ENCODE measurements around the gene KCTD20. TPM values are rescaled to one million over a fixed set of nuclear protein-coding genes. Genes with fewer than 3 reads are reported as not detected.
A peak's percentile ranks its signal among the peaks of the same experiment; 100 is the strongest.
"Not testable (repeated sequence)": the region's sequence is repeated elsewhere in the genome, so short reads cannot be mapped to it uniquely, and the experiment has no call there.

The KCTD20 gene
- total RNA-seq, result 26.4 TPM
- long read RNA-seq, full-length matches to known transcripts, result 12 of 22 reads
- long read RNA-seq, partial matches to known transcripts, result 1 of 22 reads
- long read RNA-seq, other reads (novel, unspliced or antisense), result 9 of 22 reads

GRCh38 chr6:36442671-36443470, at the start of gene KCTD20, which contains the start of gene PXT1:
KCTD20 (plus strand) TSS chr6:36443000; CDS start chr6:36470098, 27,098 bp downstream.
PXT1 (minus strand) TSS chr6:36442854; CDS start chr6:36426082, 16,772 bp downstream.
- intact Hi-C loops (cut with DNase I), result loop anchor here (2.0 to 5.0 kb wide), 3 partner anchors 20 to 239 kb away; partner anchors contain the start of gene SRSF3
- peak; percentile 96 for DNase-seq (ENCODE audit: missing footprints)
- peak; percentile 92 for ATAC-seq

DNA sequence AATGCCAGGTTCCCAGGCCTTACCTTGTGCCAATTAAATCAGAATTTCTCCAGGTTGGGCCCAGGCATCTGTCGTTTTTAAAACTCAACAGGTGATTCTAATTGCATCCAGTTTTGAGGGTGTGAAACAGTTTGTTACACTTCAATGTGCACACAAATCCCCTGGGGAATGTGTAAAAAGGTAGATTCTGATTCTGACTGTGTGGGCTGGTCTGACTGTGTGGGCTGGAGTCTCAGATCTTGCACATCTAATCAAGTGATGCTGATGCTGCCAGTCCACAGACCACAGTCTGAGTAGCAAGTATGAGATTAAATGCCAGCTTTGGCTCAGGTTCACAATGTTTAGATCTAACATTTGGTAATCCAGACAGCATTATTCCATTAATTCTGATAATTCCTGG, 42.8 kb upstream of the KCTD20 start:
- ATAC-seq, result no peak

DNA sequence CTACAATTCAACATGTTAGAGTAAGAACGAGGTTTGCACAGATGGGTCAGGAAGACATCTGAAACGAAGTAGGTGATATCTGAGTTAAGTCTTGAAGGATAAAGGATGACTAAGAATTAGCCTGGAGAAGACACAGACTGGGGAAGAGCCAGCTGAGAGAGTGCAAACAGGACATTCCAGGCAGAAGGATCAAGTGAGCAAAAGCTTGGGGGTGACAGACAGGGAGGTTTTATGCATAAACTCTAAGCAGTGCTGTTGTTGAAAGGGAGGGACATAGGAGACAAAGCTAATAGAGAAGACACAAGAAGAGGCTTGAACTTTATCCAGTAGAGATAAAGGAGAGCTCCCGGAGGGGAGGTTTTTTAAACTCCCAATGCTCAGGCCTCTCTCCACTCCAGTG, 40.3 kb upstream of the KCTD20 start:
- intact Hi-C loops (cut with DNase I), result no loop called here
- ATAC-seq, result no peak
- DNase-seq (ENCODE audit: missing footprints), result no peak

More for the DNA sequence above, 42.8 kb upstream of the KCTD20 start:
- DNase-seq (ENCODE audit: missing footprints), result no peak
- intact Hi-C loops (cut with DNase I), result no loop called here

- no peak for ATAC-seq
- intact Hi-C loops (cut with DNase I), result no loop called here
- DNase-seq (ENCODE audit: missing footprints), result no peak
Measured at GRCh38 chr6:36404164-36404563, 38.6 kb upstream of the KCTD20 start.

DNA sequence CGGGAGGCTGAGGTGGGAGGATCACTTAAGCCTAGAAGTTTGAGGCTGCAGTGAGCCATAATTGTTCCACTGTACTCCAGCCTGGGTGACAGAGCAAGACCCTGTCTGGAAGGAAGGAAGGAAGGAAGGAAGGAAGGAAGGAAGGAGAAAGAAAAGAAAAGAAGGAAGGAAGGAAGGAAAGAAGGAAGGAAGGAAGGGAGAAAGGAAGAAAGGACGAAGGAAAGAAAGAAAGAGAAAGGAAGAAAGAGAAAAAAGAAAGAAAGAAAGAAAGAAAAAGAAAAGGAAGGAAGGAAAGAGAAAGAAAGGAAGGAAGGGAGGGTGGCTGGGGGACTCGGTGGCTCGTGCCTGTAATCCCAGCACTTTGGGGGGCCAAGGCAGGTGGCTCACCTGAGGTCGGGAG, 33.1 kb upstream of the KCTD20 start:
- intact Hi-C loops (cut with DNase I), result not testable (repeated sequence)

GRCh38 chr6:36413489-36414480, 29.0 kb upstream of the KCTD20 start:
- DNase-seq (ENCODE audit: missing footprints) (no peak), ATAC-seq (no peak)
- intact Hi-C loops (cut with DNase I), result no loop called here

More for the DNA sequence above, 33.1 kb upstream of the KCTD20 start:
- not testable (repeated sequence) for DNase-seq (ENCODE audit: missing footprints); ATAC-seq

DNA sequence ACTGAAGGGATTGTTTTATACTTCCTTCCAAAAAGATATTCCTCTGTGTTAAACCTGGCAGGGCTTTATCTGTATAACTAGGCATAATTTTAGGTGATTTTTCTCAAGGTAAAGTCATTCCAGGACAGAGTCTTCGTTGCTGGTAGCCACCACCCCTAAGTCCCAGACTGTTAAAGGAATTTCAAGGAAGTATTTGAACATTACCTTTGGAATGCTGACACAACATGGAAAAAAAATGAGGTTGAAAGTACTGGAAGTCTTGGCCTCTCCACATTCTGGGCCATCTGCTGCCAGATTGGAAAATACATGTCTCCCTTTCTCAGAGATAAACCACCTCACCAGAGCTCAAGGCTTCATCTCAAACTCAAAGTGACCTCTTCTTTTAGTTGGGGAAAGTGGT, 28.3 kb upstream of the KCTD20 start:
- intact Hi-C loops (cut with DNase I), result no loop called here
- ATAC-seq (no peak), DNase-seq (ENCODE audit: missing footprints) (no peak)

DNA sequence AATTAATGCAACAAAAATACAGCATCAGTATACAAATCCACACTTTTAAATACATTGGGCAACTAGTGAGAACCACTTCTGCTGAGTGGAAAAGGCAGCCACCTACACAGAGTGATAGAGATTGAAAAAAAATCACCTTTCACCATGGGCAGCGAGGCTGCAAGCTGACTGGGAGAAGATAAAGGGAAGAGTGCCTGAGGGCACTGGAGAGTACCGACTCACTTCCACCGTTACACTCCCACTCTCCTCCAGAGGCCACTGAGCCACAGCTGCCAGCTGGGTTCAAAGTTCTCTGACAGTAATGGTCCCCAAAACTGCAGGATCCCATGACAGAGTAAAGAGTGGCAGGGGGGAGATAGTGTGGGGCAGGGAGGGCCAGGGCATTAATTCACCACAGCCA, 24.2 kb upstream of the KCTD20 start:
- DNase-seq (ENCODE audit: missing footprints) (no peak), ATAC-seq (no peak)
- intact Hi-C loops (cut with DNase I), result no loop called here

- intact Hi-C loops (cut with DNase I), result no loop called here
- DNase-seq (ENCODE audit: missing footprints) (no peak), ATAC-seq (no peak)
Measured at GRCh38 chr6:36419310-36419709, 23.5 kb upstream of the KCTD20 start.

GRCh38 chr6:36422714-36423100, 20.1 kb upstream of the KCTD20 start:
- ATAC-seq (no peak), DNase-seq (ENCODE audit: missing footprints) (no peak)
- intact Hi-C loops (cut with DNase I), result loop anchor here (1.0 to 5.0 kb wide), 5 partner anchors 20 to 336 kb away; partner anchors contain the start of genes CDKN1A, KCTD20, PXT1 and SRSF3

GRCh38 chr6:36423101-36423824, 19.5 kb upstream of the KCTD20 start:
- intact Hi-C loops (cut with DNase I), result loop anchor here (1.0 to 5.0 kb wide), 5 partner anchors 20 to 336 kb away; partner anchors contain the start of genes CDKN1A, KCTD20, PXT1 and SRSF3
- DNase-seq (ENCODE audit: missing footprints) (peak; percentile 100), ATAC-seq (peak; percentile 100)

- DNase-seq (ENCODE audit: missing footprints) (no peak), ATAC-seq (no peak)
- intact Hi-C loops (cut with DNase I), result no loop called here
Measured at GRCh38 chr6:36426622-36427021, 16.2 kb upstream of the KCTD20 start.

DNA sequence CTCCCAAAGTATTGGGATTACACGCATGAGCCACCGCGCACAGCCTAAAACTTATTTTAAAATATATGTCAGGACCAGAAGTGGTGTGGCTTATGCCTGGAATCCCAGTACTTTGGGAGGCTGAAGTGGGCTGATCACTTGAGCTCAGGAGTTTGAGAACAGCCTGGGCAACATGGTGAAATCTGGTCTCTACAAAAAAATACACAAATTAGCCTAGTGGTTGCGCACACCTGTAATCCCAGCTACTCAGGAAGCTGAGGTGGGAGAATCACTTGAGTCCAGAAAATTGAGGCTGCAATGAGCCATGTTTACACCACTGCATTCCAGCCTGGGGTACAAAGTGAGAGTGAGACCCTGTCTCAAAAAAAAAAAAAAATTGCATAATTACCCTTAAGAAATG, 13.9 kb upstream of the KCTD20 start:
- intact Hi-C loops (cut with DNase I), result no loop called here

DNA sequence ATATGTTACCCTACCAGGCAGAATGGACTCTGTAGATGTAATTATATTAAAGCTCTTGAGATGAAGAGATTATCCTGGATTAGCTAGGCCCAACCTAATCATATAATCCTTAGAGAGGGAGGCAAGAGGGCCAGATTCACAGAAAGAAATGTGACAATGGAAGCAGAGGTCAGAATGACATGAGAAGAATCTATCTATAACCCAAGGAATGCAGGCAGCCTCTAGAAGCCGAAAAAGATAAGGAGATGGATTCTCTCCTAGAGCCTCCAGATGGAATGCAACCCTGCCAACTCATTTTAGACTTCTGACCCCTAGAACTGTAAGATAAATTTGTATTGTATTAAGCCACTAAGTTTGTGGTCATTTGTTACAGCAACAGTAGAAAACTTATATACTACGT, 12.4 kb upstream of the KCTD20 start:
- DNase-seq (ENCODE audit: missing footprints) (no peak), ATAC-seq (no peak)
- intact Hi-C loops (cut with DNase I), result no loop called here

More for the DNA sequence above, 13.9 kb upstream of the KCTD20 start:
- no peak for DNase-seq (ENCODE audit: missing footprints)
- ATAC-seq, result no peak

DNA sequence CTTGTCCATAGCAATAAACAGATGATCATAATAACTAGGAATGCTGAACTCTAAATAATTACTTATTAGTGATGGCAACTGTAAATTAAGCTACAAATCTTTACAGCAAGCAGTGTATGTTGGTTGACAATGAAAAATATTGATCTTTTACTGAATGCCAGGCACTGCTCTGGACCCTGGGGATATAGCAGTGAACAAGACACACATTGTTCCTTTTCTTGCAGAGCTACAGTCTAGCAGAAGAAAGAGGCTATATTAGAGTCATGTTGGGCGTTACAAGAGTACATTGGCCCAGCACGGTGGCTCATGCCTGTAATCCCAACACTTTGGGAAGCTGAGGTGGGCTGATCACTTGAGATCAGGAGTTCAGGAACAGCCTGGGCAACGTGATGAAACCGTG, 11.6 kb upstream of the KCTD20 start:
- intact Hi-C loops (cut with DNase I), result no loop called here
- DNase-seq (ENCODE audit: missing footprints), result no peak
- ATAC-seq, result no peak

GRCh38 chr6:36432151-36432671, 10.6 kb upstream of the KCTD20 start:
- no peak for DNase-seq (ENCODE audit: missing footprints)
- ATAC-seq, result no peak
- intact Hi-C loops (cut with DNase I), result no loop called here

GRCh38 chr6:36436466-36436865, 6.3 kb upstream of the KCTD20 start:
- intact Hi-C loops (cut with DNase I), result no loop called here
- DNase-seq (ENCODE audit: missing footprints) (no peak), ATAC-seq (no peak)

GRCh38 chr6:36441307-36441894, 1.4 kb upstream of the KCTD20 start:
- peak; percentile 93 for ATAC-seq
- peak; percentile 96 for DNase-seq (ENCODE audit: missing footprints)
- intact Hi-C loops (cut with DNase I), result loop anchor here (5.0 kb wide), 2 partner anchors 151 to 241 kb away; partner anchors contain the start of gene SRSF3
